ENCODE results near the gene RAB11FIP3. TPM values are rescaled to one million over a fixed set of nuclear protein-coding genes. Genes with fewer than 3 reads are reported as not detected.

Gene RAB11FIP3
- total RNA-seq, 2 experiments from 2014 or later, result 21.2 to 25.4 TPM

- H3K9me3 Mint-ChIP-seq, result no peaks in the 10 kb centered on the region
Observed at GRCh38 chr16:554297-554621, 128.8 kb downstream of the RAB11FIP3 start.

GRCh38 chr16:554640-555365 is 129.4 kb downstream of the RAB11FIP3 start:
- Mint-ChIP-seq H3K4me1 (no peaks in the 10 kb centered on the region), H3K4me3 (no peak overlapping the region), H3K36me3 (ENCODE audit: low read depth) (no peaks in the 10 kb centered on the region), H3K27ac (no peak overlapping the region), H3K9me3 (no peaks in the 10 kb centered on the region), H3K27me3 (peaks cover 6% of the 10 kb centered on the region)
- ChIA-PET POLR2A (no interaction called here), CTCF (no interaction called here)
- no peak for DNase-seq

More at GRCh38 chr16:554297-554621, 128.8 kb downstream of the RAB11FIP3 start:
- Mint-ChIP-seq H3K4me1 (no peaks in the 10 kb centered on the region), H3K36me3 (ENCODE audit: low read depth) (no peaks in the 10 kb centered on the region), H3K27me3 (peaks cover 4% of the 10 kb centered on the region), H3K4me3 (no peak overlapping the region), H3K27ac (no peak overlapping the region)
- ChIA-PET POLR2A (interaction anchor here (1.0 kb wide), 1 partner anchor 27 kb away, joined by 3 read pairs; no protein-coding TSS in a partner anchor), CTCF (no interaction called here)
- DNase-seq, result no peak

DNA sequence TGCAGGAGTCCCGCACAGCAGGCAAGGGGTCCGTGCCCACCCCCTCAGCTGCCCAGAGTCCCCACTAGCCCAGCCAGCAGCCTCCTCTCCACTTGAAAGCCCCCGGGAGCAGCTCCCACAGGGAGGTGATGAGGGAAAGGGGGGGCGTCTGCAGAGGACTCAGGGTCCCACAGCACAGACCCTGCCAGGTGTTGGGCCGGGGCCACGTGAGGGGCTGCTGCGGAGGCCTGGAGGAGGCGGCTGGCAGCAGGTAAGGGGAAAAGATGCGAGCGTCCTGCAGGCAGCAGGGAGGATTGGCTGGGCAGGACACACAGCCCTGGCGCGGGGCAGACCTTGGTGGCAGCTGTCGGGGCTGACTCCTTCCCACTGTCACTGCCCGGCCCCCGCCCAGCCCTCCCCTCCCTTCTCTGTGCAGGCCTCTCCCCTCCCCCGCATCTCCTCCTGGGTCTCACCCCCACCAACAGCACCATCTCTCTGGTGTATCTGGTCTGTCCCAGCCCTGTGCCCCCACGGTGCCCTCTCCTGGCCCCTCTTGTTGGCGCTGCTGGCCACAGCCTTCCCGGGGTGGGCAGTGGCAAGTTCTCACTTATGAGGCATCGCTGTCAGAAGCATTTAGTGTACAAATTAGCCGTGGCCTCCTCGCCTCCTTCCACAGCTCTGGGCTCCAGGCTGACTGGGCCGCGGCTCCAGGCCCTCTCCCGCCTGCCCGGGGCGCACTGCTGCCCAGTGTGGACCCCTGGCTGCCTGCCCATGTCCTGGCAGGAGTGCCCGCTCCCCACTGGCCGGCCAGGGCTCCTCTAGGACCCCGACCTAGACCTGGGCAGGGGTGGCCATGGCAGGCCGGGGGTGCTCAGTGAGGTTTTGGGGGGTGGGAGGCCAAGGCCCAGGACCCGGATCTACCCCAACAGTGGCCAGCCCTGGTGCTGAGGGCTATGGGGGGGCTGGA is 130.4 kb downstream of the RAB11FIP3 start:
- no peak for DNase-seq
- ChIA-PET CTCF (no interaction called here), POLR2A (no interaction called here)
- no peaks in the 10 kb centered on the region for H3K4me1 Mint-ChIP-seq
- no peaks in the 10 kb centered on the region for H3K36me3 Mint-ChIP-seq (ENCODE audit: low read depth)
- no peak overlapping the region for H3K27ac Mint-ChIP-seq
- peaks cover 6% of the 10 kb centered on the region for H3K27me3 Mint-ChIP-seq
- H3K4me3 Mint-ChIP-seq, result no peak overlapping the region
- H3K9me3 Mint-ChIP-seq, result no peaks in the 10 kb centered on the region

DNA sequence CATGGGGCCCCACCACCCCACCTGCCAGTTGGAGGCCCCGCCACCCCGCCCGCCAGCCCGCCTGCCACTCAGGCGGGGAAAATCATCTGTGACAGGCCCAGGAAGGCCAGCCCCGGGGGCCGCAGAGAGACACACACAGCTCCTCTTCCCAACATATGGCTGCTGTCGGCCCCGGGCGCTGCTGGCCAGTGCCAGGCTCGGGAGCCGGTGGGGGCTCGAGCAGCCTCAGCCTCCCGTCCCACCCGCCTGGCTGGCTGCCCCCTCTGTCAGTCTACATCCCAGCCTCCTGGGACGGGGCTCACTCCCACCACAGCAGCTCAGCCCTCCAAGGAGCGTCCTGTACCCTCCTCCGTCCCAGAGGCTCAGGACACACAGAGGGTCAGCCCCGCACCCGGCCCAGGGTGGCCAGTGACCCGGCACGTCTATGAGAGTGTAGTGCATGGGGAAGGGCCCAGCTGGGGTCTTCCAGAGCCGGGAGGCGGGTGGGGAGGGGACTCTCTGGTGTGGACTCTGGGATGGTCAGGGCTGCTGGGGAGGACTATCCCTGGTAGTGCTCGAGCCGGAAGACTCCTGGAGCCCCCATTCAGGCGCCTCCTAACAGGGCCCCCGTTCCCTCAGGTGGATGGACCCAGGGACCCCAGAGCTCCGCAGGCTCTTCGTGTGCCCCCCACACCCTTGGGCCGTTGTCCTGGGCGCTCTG is 131.2 kb downstream of the RAB11FIP3 start:
- CTCF ChIA-PET, result no interaction called here
- no peak for DNase-seq
- H3K4me1 Mint-ChIP-seq, result no peaks in the 10 kb centered on the region
- no peak overlapping the region for H3K27ac Mint-ChIP-seq
- no peaks in the 10 kb centered on the region for H3K36me3 Mint-ChIP-seq (ENCODE audit: low read depth)
- POLR2A ChIA-PET, result interaction anchor here (0.6 kb wide), 1 partner anchor 1836 kb away, joined by 3 read pairs; no protein-coding TSS in a partner anchor
- H3K27me3 Mint-ChIP-seq, result peaks cover 8% of the 10 kb centered on the region
- no peak overlapping the region for H3K4me3 Mint-ChIP-seq
- H3K9me3 Mint-ChIP-seq, result no peaks in the 10 kb centered on the region

- Mint-ChIP-seq H3K36me3 (ENCODE audit: low read depth) (no peaks in the 10 kb centered on the region), H3K4me1 (no peaks in the 10 kb centered on the region), H3K9me3 (no peaks in the 10 kb centered on the region), H3K27me3 (peaks cover 12% of the 10 kb centered on the region), H3K27ac (no peak overlapping the region), H3K4me3 (no peak overlapping the region)
- ChIA-PET POLR2A (no interaction called here), CTCF (interaction anchor here (0.5 kb wide), 1 partner anchor 174 kb away, joined by 3 read pairs; no protein-coding TSS in a partner anchor)
- no peak for DNase-seq
Observed at GRCh38 chr16:557463-558297, 132.2 kb downstream of the RAB11FIP3 start.

GRCh38 chr16:558298-559020 is 133.0 kb downstream of the RAB11FIP3 start:
- Mint-ChIP-seq H3K36me3 (ENCODE audit: low read depth) (no peaks in the 10 kb centered on the region), H3K27me3 (peaks cover 12% of the 10 kb centered on the region), H3K4me3 (no peak overlapping the region), H3K9me3 (no peaks in the 10 kb centered on the region), H3K27ac (no peak overlapping the region), H3K4me1 (no peaks in the 10 kb centered on the region)
- CTCF ChIA-PET, result interaction anchor here (0.5 kb wide), 1 partner anchor 173 kb away, joined by 3 read pairs; no protein-coding TSS in a partner anchor
- DNase-seq, result no peak
- POLR2A ChIA-PET, result no interaction called here

DNA sequence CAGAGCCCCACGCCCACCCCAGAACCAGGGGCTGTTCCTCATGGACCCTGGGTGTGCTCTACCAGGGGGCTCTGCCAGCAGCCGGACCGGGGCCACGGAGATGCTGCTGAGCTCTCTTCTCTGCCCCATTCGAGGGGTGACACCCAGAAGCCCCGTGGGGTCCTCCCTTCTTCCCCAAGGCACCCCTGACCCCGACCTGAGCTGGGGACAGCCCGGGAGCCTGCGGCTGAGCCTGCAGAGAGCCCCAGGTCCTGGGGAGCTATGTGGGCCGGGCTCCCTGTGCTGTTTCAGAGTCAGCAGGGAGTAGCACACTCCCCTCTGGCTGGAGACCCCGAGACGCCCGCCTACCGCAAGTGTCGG is 133.6 kb downstream of the RAB11FIP3 start:
- Mint-ChIP-seq H3K36me3 (ENCODE audit: low read depth) (no peaks in the 10 kb centered on the region), H3K27me3 (peaks cover 12% of the 10 kb centered on the region), H3K4me3 (no peak overlapping the region), H3K27ac (no peak overlapping the region), H3K4me1 (no peaks in the 10 kb centered on the region), H3K9me3 (no peaks in the 10 kb centered on the region)
- POLR2A ChIA-PET, result no interaction called here
- no peak for DNase-seq
- CTCF ChIA-PET, result no interaction called here

DNA sequence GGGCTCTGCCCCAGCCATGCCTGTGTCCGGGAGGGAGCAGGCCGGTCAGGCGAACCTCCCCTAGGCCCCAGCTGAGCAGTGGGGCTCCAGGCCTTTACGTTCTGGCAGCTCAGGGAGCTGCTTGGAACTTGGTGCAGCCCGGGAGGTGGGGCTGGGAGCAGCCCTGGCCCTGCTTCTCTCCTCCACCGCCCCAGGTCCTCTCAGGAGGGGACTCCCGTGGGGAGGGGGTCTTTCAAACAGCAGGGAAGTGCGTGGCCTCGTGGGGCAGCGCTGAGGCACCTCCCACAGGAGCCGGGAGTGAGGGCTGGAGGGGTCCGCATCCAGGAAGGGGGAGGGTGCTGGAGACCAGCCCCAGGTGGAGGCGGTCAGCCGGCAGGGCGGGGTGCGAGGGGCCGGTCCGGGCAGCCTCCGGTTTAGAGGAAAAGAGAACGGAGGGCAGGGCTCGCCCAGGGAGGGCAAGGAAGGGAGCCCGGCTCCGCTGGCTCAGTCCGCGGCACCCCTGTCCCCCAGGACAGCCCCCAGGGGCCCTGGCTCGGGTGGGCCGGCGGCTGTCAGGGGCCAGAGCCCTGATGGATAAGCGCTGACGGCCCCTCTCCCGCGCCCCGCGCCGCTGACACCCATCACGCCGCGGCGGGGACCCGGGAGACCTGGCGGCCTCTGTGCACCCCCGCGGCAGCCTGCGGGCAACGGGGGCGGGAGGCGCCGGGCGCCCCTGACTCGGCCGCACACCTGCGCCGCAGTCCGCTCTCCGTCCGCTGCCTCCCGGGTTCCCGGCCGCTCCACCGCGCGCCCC is 134.2 kb downstream of the RAB11FIP3 start:
- ChIA-PET CTCF (no interaction called here), POLR2A (no interaction called here)
- H3K4me3 Mint-ChIP-seq, result no peak overlapping the region
- H3K9me3 Mint-ChIP-seq, result no peaks in the 10 kb centered on the region
- DNase-seq, result no peak
- H3K27me3 Mint-ChIP-seq, result peaks cover 12% of the 10 kb centered on the region
- no peaks in the 10 kb centered on the region for H3K36me3 Mint-ChIP-seq (ENCODE audit: low read depth)
- H3K4me1 Mint-ChIP-seq, result no peaks in the 10 kb centered on the region
- H3K27ac Mint-ChIP-seq, result no peak overlapping the region

- Mint-ChIP-seq H3K9me3 (no peaks in the 10 kb centered on the region), H3K27me3 (peaks cover 12% of the 10 kb centered on the region), H3K27ac (no peak within 1 kb of the TSS), H3K4me1 (no peaks in the 10 kb centered on the region), H3K36me3 (ENCODE audit: low read depth) (no peaks in the 10 kb centered on the region), H3K4me3 (no peak within 1 kb of the TSS)
- ChIA-PET CTCF (no interaction called here), POLR2A (no interaction called here)
- DNase-seq, result no peak
Observed at GRCh38 chr16:560204-560700, 134.8 kb downstream of the RAB11FIP3 start, which contains the start of gene PRR35. PRR35 (plus strand) TSS chr16:560394; CDS start chr16:563295, 2,901 bp downstream.

GRCh38 chr16:560701-561412 is 135.4 kb downstream of the RAB11FIP3 start:
- POLR2A ChIA-PET, result no interaction called here

GRCh38 chr16:561413-561794 is 136.0 kb downstream of the RAB11FIP3 start:
- CTCF ChIA-PET, result no interaction called here
- POLR2A ChIA-PET, result no interaction called here
- Mint-ChIP-seq H3K9me3 (no peaks in the 10 kb centered on the region), H3K4me1 (peaks cover under 1% of the 10 kb centered on the region), H3K27me3 (peaks cover 12% of the 10 kb centered on the region), H3K4me3 (no peak overlapping the region), H3K27ac (no peak overlapping the region), H3K36me3 (ENCODE audit: low read depth) (no peaks in the 10 kb centered on the region)
- no peak for DNase-seq

More at GRCh38 chr16:560701-561412, 135.4 kb downstream of the RAB11FIP3 start:
- no peak for DNase-seq
- Mint-ChIP-seq H3K4me1 (no peaks in the 10 kb centered on the region), H3K9me3 (no peaks in the 10 kb centered on the region), H3K27ac (no peak overlapping the region), H3K36me3 (ENCODE audit: low read depth) (no peaks in the 10 kb centered on the region), H3K27me3 (peaks cover 12% of the 10 kb centered on the region), H3K4me3 (no peak overlapping the region)
- CTCF ChIA-PET, result no interaction called here
